Measurements from ENCODE around the gene SCRN2. TPM values are rescaled to one million over a fixed set of nuclear protein-coding genes. Genes with fewer than 3 reads are reported as not detected.

The SCRN2 gene
- polyA plus RNA-seq, 5 donors: 32.5 to 52.4 (median 41.7) TPM

DNA sequence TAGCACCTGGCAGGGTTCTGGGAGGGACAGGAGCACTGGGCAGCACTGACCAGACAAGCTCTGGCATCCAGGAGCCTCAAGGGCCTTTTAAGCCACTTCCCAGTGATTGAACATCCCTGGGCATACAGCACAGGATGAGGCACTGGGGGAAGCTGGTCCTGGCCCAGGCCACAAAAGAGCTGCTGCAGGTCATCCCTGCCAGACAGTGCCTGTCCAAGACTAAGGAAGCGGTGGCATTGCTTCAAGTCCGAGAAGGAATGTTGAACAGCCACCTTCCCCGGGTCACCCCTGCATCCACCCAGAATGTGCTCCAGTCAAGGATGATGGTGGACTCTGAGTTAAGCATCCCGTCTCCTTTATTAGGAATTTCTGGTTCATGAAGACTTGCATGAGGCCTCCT, 18.3 kb downstream of the SCRN2 start:
- no peak for DNase-seq

DNA sequence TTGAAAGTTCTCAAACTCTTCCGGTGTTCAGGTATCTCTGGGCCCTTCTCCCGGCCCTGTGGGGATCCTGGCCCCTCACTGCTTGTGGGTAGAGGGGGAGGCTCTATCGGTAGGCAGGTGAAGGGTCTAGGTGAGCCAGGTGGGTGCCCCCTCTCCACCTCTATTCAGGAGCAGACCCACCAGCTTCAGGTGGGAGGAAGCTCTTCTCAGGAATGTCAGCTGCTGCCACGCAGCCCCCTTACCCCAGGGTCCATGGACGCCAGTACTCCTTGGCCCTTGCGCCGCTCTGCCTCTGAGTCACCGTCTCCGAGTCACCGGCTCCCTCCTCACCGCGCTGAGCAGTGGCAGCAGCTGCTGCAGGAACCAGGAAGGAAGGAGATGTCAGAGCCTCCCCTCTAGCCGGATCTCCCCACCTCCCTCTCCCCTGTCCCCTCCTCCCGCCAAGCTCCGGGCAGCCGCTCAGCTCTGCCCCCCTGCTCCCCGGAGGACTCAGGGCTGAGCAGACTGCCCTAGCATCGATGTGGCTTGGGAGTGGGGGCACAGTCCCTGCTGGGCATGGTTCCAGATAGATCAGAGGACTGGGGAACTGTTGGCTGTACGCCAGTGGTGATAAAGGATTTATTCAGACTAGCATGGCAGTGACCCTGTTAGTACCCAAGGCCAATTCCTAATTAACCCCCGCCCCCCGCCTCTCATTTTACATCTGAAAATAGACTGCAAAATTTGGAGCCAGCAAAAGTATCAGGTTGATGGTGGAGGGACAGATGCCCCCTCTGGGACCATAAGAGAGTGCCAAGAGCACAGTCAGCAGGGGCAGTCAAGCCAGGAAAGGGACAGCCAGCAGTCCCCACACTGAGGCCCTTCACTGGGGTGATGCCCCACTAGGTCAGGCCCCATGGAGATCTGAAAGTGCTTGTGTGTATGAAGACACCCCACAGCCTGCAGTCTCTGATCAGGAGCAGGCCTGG, 19.4 kb downstream of the SCRN2 start, which contains the start of gene OSBPL7:
Gene OSBPL7 (minus strand): TSS at position 371 of the 968 bp plus-strand sequence. CDS start 1,516 bp downstream, outside the sequence.
- DNase-seq: peak; percentile 67 to 76

DNA sequence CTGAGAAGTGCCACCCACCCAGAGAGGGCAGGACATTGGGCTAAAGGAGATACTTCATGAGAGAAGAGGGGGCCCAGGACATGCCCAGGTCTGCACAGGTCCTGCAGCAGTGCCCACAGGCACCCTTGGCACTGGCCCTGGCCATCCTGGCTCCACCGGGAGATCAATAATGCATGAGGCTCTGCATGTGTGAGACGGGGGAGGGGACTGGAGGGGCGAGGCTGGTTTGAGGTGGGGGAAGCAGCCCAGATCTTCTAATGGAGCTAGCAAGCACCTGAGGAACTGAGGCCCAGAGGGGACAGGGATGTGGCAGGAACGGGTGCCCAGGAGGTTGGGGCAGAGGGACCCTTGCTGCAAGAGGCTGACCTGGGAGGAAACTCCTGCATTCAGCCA, 20.0 kb downstream of the SCRN2 start:
- DNase-seq: no peak

DNA sequence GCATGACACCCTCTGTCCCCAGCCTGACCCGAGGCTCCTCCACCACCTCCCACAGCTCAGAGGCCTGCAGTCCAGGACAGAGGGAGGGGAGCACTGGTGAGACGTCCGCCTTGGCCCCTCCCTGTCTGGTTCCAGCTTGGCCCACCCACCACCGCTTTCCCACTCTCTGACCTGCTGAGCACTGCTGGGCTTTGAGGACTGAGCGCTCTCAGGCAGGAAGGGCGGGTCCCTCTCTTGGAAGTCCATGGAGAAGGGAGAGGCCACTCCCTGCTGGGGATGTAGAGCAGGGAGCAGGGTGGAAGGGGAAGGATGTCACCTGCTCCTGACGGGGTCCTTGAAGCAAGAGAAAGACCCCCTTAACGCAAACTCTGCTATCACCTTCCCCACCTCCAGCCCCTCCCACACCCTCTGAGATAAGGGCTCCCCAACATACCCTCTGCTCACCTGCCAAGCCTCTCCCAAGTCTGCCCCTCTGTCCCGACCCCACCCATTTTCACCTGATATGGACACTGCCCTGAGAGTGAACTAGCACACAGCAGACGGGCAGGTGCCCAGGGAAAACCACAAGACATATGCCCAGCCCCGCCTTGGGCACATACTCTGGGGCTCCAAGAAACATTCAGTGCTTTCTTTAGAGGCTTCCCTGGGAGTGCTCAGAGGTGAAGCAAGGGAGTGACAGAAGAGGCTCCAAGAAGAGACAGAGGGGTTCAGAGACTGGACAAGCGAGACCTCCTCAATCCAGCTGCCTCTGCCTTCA, 20.9 kb downstream of the SCRN2 start:
- no peak for DNase-seq

DNA sequence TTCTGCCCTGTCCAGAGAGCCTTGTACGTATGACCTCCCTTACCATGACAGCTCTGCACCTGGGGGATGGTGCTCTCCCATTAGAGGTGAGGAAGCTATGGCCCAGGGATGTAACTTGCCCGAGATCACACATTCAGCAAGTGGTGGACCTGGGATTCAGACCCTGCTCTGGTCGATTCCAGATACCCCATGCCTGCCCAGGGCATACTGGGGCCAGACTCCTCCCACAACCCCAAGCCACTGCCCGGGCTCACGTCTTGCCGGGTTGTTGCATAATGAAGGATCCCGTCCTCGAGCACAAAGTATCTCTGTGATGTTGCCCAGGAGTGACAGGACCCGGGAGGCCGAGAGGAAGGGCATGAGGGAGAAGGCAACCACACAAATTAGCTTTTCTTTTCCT, 21.6 kb downstream of the SCRN2 start:
- no peak for DNase-seq

DNA sequence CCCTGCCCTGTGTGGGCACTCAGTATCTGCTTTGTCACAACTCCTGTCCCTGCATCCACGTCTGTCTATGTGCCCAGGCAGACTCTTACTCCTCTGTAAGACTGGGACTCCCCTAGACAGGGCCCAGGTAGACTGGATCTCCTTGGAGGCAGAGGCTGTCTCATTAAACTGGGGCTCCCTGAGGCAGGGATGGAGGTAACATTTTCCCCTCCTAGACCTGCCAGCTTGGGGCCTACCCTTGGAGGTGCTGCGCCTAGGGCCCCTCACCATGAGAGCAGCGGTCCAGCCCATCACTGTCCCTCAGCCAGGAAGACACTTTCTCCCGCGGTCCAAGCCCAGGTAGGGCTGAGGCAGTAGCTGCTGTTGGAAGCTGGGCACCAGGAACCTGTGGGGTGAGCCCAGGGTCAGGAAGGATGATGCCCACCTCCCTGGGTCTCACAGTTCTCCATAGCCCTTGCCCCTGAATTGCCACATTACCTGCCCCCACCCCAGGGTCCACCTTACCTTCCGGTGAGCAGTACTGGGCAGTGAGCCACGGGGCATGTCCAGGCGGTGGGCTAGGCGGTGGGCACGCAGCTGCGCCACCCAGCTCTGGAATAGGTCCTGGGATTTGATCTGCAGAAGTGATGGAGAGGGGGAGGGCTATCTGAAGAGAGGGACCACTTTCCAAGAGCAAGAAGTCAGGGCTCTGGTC, 22.9 kb downstream of the SCRN2 start:
- no peak for DNase-seq

DNA sequence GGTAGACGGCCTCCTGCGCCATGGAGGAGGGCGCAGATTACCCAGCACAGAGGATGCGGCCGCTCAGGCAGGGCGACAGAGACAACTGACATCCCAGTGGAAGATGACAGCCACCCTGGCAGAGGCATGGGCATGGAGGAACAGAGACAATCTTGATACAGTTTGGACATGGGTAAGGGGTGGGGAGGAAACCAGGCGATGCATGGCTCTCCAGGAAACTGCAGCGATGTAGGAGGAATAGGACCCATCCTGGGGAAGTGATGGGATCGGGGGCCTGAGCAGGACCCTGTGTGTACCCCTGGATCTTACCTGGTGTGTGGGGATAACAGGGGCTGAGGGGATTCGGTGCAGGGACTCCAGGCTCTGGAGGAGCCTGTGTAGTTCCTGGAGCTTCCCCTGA, 24.1 kb downstream of the SCRN2 start:
- no peak for DNase-seq

DNA sequence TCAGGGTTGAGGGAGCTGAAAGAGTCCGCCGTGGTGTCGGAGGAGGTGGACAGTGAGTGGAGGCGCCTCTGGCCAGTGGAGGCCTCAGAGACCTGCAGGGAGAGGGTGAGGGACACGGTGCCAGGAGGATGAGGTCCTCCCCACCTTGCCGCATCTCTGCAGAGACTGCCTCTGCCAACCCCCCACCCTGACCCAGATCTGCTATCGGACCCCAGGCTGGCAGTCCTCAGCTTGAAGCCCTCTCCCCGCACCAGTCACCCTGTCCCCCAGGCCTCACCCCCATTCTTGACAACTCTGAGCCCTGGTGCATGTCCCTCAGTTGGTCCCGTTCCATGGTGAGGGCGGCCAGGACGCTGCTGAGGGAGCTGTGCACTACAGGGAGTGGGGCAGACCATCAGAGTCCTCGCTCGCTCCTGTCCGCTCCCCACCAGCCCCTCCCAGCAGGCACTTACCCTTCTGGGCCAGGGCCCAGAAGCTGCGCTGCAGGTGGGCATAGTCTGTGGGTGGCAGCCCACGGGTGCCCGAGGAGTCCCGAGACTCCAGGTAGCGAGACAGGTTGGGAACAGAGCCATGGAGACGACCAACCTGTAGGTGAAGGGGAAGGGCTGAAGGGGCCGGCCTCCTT, 24.9 kb downstream of the SCRN2 start:
- no peak for DNase-seq

DNA sequence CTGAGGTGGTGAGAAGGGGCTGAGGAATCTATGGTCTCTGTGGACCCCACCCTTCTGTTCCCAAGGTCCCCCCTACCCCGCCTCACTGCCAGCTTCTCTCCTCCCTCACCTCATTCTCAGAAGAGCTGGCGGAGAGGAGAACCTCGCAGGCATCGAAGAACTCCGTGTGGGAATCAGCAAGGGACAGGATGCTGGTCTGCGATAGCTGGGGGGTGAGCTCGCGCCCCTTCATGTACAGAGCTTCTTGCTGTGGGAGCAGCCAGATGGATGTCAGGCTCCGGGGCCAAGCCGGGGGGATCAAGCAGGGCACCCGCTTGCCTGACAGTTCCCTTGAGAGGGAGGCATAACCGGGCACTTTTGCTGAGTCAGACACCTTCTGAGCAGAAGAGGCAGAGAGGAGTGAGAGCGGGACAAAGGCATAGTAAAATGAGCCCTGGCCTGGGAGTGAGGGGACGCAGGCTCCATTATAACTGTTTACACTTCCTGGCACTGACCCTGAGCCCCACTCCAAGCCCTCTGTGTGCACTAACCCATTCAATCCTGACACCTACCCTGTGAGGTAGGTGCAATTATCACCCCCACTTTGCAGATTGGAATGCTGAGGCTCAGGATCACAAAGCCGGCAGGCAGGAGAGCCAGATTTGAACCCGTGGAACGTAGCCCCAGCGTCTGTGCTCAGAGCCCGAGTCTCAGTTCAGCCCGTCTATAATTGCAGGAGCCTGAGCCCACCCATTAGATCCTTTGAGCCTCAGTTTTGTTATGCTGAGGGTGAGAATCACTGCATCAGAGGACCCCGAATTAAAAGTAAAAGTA, 25.8 kb downstream of the SCRN2 start:
- DNase-seq: no peak

DNA sequence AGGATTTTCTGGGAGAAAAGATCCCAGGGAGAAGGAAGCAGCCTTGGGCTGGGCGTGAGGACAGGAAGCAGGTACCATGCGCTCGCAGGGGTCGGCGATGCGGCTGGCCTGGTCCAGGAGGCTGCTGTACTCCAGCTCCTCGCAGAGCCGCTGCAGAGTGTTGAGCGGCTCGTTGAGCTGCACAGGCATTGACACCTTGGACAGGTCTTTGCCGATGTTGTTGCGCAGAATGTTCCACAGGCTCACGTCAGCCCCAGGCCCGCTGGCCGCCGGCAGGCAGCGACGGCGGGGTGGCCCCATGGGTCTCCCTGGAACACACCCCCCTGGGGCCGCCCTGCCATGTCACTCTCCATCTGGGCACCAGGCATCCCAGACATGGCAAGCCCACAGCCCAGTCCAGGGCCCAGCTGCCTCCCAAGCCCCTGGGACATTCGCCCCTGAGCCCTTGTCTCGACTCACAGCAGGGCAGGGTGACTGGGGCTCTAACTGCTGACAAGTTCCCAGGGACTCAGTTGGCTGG, 27.5 kb downstream of the SCRN2 start:
- DNase-seq: no peak

DNA sequence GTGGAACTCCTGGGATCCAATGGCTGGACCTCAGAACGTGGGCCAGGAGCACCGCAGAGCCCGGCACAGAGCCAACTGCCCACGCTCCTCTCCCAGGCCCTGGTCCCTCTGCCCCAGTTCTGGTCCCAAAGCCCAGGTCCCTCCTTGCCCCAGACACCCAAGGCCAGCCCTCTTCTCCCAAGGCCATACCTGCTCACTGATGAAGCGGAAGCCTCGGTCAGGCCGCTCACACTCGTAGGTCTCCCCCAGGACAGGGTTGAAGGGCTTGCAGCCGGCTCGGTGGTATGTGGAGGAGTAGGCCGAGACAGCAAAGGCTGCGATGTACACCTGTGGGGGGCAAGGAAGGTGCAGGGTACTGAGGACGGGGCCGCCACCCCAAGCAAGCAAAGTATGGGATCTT, 28.0 kb downstream of the SCRN2 start:
- DNase-seq: no peak

DNA sequence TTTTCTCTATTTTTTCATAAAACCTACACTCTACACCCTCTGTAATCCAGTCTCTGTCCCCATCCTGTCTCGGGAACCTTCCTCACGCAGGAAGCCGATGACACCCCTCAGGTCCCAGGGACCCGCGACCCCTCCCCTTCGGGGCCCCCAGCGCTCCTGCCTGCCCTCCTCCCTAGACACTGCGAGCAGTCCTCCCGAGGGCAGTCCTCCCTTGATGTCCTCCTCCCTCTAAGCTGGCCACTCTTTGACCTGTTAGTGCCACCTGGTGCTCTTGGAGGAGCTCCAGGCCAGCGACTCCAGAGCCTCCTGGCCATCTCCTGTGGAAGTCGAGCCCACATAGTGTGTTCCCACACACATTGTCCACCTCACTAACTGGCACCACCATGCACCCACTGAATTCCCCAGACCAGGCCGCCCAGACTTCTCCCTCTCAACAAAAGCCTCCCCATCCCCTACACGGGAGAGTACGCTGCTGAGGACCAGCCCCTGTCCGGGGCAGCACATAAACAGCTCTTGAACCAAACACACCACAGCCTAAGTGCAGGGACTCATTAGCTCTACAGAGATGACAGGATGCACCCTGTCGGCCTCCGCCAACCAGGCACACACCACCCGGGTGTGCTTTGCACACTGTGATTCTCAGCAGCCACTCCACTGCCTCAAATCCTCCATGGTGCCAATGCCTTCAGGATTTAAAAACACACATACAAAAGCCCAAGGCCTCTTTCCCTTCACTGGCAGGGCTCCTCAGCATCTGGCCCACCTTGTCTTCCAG, 28.7 kb downstream of the SCRN2 start:
- no peak for DNase-seq

DNA sequence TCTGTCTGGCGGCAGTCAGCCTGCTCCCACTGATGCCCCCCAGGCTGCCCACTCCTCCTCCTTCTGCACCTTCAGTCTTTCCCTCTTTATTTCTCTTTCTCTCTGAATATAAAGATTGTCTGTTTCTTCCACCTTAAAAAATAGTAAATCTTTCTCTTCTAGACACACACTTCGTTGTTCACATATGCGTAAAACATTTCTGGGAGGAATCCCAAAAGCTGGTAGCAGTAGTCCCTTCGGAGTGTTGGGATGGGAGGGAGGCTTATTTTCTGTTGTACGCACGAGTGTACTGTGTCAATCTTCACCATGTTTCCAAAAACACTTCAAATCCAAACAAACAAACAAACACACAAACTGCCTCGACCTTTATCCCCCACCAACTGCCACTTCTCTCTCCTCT, 29.4 kb downstream of the SCRN2 start:
- no peak for DNase-seq

DNA sequence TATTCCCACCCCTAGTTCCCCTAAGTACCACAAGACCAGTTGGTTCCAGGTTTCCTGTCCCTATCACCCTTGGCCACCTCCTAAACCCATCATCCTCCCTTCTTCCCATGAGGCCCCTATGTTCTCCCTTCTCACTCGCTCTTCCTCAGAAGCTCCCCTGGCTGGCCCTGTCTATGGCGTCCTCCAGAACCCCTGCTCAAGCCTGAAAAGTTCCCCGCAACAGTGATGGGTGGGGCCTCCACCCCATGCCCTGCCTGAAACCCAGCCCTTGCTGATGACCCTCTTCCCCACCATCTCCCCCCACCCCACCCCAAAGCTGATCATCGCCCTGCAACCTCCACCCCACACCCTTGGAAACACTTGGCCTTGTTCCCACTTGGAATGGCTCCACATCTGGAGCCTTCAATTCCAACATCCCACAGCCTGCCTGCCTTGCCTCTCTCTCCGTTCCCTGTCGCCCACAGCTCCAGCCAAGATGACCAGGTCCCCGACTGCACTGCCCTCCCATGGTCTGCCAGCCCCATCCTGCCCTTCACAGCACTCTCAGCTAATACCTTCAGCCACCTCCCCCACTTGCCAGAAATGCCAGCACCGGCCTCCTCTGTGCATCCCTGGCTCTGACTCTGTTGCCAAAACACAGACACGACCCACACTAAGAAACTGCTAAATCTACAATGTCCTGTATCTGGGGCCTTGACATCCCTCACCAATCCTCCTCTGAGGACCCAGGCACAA, 30.0 kb downstream of the SCRN2 start:
- DNase-seq: no peak

DNA sequence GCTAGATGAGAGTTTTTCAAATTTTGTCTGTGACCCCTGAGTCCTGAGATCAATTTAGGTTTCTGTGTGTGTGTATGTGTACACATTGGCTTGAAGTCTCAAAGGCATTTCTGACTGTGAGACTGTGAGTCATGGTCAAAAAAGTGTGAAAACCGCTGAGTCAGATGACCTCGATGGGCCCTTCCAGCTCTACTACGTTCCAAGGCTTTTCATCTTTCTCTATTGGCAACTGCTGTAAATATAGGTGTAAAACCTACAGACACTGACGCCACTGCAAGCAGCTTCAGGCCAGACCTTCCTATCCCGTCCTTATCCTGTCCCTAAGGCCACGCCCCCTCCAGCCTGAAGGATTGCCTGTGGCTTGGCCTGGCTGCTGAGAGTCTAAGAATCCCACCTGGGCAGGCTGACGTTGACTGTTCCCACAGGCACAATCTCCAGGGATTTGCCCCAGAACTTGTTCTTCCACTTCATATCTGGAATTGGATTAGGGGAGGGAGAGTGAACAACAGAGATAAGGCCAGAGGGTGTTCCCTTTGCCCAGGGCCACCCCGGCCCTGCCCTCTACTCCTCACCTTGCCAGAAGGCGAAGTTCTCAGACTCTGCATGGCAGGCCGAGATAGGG, 30.8 kb downstream of the SCRN2 start:
- peak; percentile 57 to 59 for DNase-seq

DNA sequence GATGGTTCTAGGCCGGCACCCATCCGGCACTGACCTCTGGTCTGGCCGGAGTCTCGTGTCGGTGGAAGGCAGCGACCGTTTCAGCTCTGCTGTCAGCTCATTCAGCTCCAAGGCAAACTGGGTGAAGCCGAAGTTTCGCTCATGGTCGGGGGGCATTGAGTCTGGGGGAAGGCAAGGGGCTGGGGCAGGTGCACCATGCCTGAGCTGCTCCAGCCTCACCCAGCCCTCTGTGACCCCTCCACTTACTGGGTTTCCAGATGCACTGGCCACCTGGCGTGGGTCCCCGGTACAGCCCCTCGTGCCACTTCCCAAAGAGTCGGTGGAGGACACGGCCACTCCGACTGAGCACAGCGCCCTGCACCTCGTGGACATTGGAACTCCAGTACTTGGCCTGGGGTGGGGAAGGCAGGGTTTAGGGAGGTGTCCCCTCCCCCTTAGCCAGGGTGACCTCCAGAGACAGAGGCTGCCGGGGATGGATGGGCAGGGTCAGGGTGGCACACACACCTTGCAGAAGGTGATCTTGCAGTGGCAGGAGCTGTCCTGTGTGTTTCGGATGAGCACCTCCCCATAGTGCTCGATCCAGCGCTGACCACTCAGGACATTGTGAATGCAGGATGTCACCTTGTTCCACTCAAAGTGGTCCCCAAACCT, 32.1 kb downstream of the SCRN2 start:
- no peak for DNase-seq

DNA sequence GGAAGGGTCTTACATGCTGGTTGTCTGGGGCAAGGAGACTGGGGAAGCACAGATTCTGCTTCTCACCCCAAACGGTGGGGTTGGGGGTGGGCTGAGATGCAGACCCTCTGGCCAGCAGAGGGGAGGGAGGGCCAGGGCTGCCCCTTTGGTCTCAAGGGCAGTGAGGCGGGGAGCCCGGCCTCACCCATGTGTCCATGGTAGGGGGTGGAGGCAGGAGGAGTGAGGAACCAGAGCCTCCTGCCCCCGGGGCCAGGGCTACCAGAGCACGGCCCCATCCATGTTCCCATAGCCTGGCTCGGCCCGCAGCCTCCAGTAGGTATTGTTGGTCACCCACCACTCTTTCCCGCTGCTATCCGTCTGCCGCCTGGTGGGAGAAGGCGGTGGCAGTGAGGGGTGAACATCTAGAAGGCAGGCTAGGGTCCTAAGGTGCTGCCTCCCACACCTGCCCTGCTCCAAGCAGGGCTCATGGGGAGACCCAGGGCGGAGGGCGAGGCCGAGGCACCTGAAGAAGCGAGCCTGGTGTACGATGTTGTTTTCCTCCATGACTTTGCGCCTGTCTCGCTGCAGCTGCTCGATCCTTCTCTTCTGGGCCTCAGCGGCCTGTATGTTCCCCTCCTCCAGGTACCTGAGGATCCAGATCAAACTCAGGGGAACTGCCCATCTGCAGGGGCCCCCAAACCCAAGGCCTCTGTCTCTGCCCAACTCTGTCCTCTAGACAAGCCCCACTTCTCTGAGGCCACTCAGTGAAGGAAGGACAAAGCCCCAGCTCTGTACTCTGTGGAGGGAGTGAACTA, 32.8 kb downstream of the SCRN2 start:
- DNase-seq: no peak

Data from right lung (tissue), 5 donors.